NCI-H1048 (cell line): Measurements from ENCODE around the gene OR5AP2.
"Not testable (repeated sequence)": the region's sequence is repeated elsewhere in the genome, so short reads cannot be mapped to it uniquely, and the experiment has no call there.

Experiments
- DNase-seq: peaks from one replicate; lab custom pipeline; 2025; lab: John Stamatoyannopoulos, UW

Gene OR5AP2

DNA sequence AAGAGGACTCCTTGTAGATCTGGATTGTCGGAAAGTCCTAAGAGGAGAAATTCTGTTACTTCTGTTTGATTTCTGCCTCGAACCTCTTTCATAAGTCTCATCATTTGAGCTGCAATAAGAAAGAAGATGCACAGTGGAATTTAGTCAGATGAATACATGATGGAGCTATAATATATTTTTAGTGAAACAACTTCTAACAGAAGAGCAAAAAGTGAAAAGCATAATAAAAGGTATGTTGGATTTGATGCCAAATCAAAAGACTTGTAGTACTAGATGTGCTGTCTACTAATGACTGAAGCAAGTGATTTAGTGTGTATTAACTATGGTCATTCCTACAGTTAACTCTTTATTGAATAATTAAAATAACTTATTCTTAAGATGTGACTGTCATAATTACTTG, at the start of gene OR5AP2:
OR5AP2 (minus strand) TSS at position 101 of the 400 bp plus-strand sequence; CDS start at position 101, 0 bp downstream.
- no peak for DNase-seq

DNA sequence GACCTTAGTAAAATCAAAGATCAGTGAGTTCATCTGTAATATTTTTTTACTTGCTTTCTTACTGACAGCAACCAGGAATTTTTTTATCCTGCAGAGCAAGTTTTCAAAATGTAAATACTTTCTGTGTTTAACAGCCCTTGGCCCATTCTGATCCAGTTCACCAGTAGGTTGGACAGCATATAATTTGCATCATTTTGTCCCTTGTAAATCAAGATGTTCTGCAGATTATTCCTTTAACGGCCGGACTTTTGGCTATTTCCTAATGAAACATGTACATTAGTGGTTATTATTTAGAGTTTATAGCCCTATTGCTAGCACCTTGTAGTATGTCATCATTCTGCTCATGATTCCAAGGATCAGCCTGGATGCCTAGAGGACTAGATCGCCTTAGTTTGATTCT, 48.9 kb upstream of the OR5AP2 start:
- DNase-seq = not testable (repeated sequence)

- DNase-seq = no peak
These were observed 46.4 kb upstream of the OR5AP2 start for GRCh38 chr11:56688554-56689100.

DNA sequence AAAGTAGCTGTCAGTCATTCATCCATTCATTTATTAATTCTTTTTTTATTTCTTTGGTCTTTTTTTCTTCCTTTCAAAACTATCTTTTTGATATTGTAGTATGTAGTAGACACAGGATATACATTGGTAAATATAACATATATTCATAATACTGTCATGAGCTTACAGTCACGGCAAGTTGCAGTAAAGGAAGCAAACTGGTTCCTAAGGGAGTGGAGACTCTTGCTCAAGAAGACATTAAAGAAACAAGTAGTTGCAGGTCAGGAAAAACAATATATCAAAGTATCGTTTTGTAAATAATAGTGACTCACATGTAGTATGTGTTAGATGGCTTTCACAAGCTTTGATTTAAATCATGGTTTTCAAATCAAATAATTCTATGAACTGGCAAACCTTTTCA, 28.7 kb upstream of the OR5AP2 start:
- no peak for DNase-seq

DNA sequence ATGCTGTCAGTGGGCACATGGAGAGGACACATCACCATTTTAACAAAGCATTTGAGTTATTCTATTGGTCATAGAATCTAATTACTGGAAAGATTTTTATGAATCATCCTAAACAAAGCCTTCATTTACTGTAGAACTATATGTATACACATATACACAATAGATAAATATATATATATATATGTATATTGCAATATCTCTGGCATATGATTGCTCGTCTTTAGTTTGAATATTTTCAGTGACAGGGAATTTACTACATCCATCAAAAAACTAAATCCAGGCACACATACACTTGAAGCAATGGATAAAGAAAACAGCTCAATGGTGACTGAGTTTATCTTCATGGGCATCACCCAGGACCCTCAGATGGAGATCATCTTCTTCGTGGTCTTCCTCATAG, 21.1 kb upstream of the OR5AP2 start, which contains the start of gene OR5AR1:
OR5AR1 (plus strand) TSS at position 301 of the 400 bp plus-strand sequence; CDS start at position 301, 0 bp downstream.
- DNase-seq = no peak

DNA sequence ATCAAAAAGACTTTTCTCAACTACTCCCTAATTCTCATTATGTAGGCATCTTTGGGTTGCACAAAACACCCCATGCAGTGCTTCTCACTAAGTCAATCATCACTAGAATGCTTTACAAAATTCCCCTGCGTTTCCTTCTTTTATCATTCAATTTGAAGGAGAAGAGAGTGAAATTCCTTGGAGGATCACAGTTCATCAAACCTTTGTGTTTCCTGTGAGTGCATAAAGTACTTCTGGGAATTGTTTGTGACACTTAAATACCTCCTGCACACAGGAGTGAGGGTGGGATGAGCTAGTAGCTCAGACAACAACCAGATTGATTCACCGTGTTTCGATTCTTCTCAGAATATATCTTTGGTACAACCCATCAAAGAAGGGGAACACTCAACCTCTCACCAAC, 17.5 kb upstream of the OR5AP2 start:
- no peak for DNase-seq

- DNase-seq = no peak
These were observed 4.7 kb downstream of the OR5AP2 start for GRCh38 chr11:56637500-56637899.

GRCh38 chr11:56636861-56637260, 5.4 kb downstream of the OR5AP2 start:
- no peak for DNase-seq

GRCh38 chr11:56632329-56632728, 9.9 kb downstream of the OR5AP2 start:
- DNase-seq = no peak

DNA sequence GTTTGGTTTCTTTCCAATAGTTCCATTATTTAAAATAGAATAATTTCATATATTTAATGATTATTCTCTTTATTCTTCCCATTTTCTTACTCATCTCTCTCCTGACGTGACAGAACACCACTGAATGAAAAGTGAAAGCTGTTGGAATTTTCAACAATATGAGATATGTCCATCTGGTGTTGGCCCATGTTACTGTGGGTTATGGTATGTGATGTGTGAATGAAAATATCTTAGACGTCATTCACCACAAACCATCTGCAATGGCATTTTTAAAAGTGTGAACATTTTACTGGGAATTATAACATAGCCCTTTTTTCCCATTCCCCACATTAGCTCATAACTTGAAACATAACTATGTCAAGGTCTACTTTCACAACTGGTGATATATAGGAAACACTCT, 16.3 kb downstream of the OR5AP2 start:
- no peak for DNase-seq

GRCh38 chr11:56624661-56625110, 17.6 kb downstream of the OR5AP2 start:
- no peak for DNase-seq

GRCh38 chr11:56611174-56611573, 31.1 kb downstream of the OR5AP2 start:
- DNase-seq = no peak

DNA sequence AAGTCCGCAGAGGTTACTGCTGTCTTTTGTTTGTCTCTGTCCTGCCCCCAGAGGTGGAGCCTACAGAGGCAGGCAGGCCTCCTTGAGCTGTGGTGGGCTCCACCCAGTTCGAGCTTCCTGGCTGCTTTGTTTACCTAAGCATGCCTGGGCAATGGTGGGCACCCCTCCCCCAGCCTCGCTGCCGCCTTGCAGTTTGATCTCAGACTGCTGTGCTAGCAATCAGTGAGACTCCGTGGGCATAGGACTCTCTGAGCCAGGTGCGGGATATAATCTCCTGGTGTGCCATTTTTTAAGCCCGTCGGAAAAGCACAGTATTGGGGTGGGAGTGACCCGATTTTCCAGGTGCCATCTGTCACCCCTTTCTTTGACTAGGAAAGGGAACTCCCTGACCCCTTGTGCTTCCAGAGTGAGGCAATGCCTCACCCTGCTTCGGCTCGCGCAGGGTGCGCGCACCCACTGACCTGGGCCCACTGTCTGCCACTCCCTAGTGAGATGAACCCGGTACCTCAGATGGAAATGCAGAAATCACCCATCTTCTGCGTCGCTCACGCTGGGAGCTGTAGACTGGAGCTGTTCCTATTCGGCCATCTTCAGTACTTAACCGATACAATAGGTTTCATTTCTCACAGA, 50.0 kb downstream of the OR5AP2 start:
- not testable (repeated sequence) for DNase-seq
